ENCODE measurements around the gene CTIF. TPM values are rescaled to one million over a fixed set of nuclear protein-coding genes. Genes with fewer than 3 reads are reported as not detected.

CTIF gene
- total RNA-seq, 1 experiment from 2014 or later: 26.5 TPM

DNA sequence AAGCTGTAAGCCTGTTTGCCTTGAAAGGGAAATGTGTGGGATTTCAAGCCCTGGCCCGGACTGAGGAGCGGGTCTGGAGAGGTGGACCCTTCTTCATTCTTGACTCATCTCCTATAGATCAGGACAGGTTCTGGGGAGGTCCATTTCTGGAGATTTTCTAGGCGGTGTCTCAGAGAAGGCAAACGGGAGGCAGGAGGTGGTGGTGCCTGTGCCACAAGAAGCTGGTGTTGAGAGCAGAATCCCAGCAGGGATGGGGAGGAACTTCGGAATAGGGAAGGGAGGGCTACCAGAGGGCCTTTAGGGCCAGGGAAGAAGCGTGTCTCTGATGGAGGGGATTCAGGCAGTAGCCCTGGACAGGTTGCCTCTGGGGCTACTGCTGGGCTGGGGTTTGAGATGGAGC lies 93.0 kb downstream of the CTIF start:
- no peaks in the 10 kb centered on the region for H3K9me3 ChIP-seq (ENCODE audit: control insufficient read depth, insufficient read depth, low read depth, low read length)
- no peaks in the 10 kb centered on the region for H3K36me3 ChIP-seq (ENCODE audit: control insufficient read depth, insufficient read depth, low read length)
- TF ChIP-seq SIN3A (IDR thresholded peaks at IDR 0.05; ENCODE audit: borderline replicate concordance, insufficient read depth, low read depth, low read length) (no peak), TCF7L2 (IDR thresholded peaks at IDR 0.05; ENCODE audit: low read depth, low read length) (no peak)
- H3K27me3 ChIP-seq (ENCODE audit: control insufficient read depth, insufficient read depth, low read length): no peaks in the 10 kb centered on the region
- CTCF ChIA-PET: no interaction called here
- intact Hi-C loops (cut with micrococcal nuclease; ENCODE audit: unreplicated experiment): no loop called here
- BruUV-seq (replicated peaks): no TSS peak
- H3K4me1 ChIP-seq (ENCODE audit: control insufficient read depth, insufficient read depth, low read length): no peaks in the 10 kb centered on the region; the same call in 1 of the 2 replicates
- in situ Hi-C loops (cut with HindIII; ENCODE audit: low pct_unique_long_range_greater_than_20kb, low sequenced_read_pairs): no loop called here
- H3K4me3 ChIP-seq (ENCODE audit: low read depth in 2 of 2, low read length in 2 of 2): no peak overlapping the region
- ATAC-seq (no peak), DNase-seq (ENCODE audit: low read depth, low spot score) (no peak)
- POLR2A ChIA-PET: no interaction called here
- no peak overlapping the region for H3K27ac ChIP-seq (ENCODE audit: low read length)

DNA sequence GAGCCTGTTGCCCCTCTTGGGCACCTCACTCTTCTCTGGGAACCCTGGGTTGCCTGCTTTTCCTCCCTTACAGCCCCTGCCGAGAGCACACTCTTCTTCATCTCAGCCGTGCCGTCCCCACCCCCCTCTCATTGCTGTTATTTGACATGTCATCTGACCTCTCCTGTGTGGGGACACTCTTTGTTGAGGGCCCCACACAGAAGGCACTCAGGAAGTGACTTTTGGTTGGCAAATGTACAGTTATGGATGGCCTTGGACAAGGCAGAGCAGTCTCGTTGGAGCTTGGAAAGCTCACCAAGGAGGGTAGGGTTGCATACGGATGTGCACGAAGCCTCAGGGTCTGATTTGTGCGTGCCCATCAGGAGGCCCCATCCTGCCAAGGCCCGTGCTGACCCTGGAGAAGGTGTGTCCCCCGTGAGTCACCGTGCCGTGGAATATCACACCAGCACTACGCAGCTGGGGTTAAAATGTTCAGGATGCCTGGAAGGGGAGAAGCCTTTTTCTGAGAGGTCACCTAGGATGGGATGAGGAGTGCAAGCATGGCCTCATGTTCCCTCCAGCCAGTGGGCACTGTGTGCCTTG lies 93.9 kb downstream of the CTIF start:
- intact Hi-C loops (cut with micrococcal nuclease; ENCODE audit: unreplicated experiment) (no loop called here), in situ Hi-C loops (cut with HindIII; ENCODE audit: low pct_unique_long_range_greater_than_20kb, low sequenced_read_pairs) (no loop called here)
- no TSS peak for BruUV-seq (replicated peaks)
- no peak for TF ChIP-seq TCF7L2 (IDR thresholded peaks at IDR 0.05; ENCODE audit: low read depth, low read length)
- no peak for TF ChIP-seq SIN3A (IDR thresholded peaks at IDR 0.05; ENCODE audit: borderline replicate concordance, insufficient read depth, low read depth, low read length)
- no peak for TF ChIP-seq POLR2AphosphoS5 (IDR thresholded peaks at IDR 0.05; ENCODE audit: low read depth, low read length)
- no peak for TF ChIP-seq CTCF (IDR thresholded peaks at IDR 0.05)
- TF ChIP-seq REST (IDR thresholded peaks at IDR 0.05; ENCODE audit: insufficient read depth in 1 of 2, low read depth in 2 of 2, low read length in 1 of 2): no peak
- ChIA-PET CTCF (no interaction called here), POLR2A (no interaction called here)
- no peak for ATAC-seq
- H3K9me3 ChIP-seq (ENCODE audit: control insufficient read depth, insufficient read depth, low read depth, low read length): no peaks in the 10 kb centered on the region
- H3K27me3 ChIP-seq (ENCODE audit: control insufficient read depth, insufficient read depth, low read length): no peaks in the 10 kb centered on the region
- no peak overlapping the region for H3K27ac ChIP-seq (ENCODE audit: low read length)
- no peaks in the 10 kb centered on the region for H3K36me3 ChIP-seq (ENCODE audit: control insufficient read depth, insufficient read depth, low read length)
- H3K4me3 ChIP-seq (ENCODE audit: low read depth in 2 of 2, low read length in 2 of 2): no peak overlapping the region
- no peaks in the 10 kb centered on the region; the same call in 1 of the 2 replicates for H3K4me1 ChIP-seq (ENCODE audit: control insufficient read depth, insufficient read depth, low read length)
- no peak for DNase-seq (ENCODE audit: low read depth, low spot score)

DNA sequence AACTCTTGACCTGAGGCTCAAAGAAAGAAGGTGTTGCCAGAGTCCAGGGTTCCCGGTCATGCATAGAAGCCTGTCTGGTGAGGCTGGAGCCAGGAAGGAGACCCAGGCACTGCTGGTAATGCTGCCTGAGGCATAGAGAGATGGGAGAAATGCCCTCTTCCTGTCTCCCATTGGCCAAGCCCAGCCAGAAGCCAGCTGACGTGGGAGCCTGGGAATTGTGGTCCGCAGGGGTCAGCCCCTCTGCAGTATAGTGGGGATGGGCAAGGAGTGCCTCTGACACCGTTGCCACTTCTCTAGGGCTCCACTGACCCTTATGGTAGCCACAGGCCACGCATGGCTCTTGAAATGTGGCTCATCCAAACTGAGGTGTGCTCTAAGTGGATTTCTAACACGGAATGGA lies 95.7 kb downstream of the CTIF start:
- POLR2A ChIA-PET: interaction anchor here (0.6 kb wide), 1 partner anchor 354 kb away, joined by 4 read pairs; no protein-coding TSS in a partner anchor
- intact Hi-C loops (cut with micrococcal nuclease; ENCODE audit: unreplicated experiment): no loop called here
- in situ Hi-C loops (cut with HindIII; ENCODE audit: low pct_unique_long_range_greater_than_20kb, low sequenced_read_pairs): no loop called here
- H3K4me3 ChIP-seq (ENCODE audit: low read depth in 2 of 2, low read length in 2 of 2): no peak overlapping the region
- H3K27me3 ChIP-seq (ENCODE audit: control insufficient read depth, insufficient read depth, low read length): no peaks in the 10 kb centered on the region
- no TSS peak for BruUV-seq (replicated peaks)
- no peak for DNase-seq (ENCODE audit: low read depth, low spot score)
- CTCF ChIA-PET: no interaction called here
- no peaks in the 10 kb centered on the region for H3K36me3 ChIP-seq (ENCODE audit: control insufficient read depth, insufficient read depth, low read length)
- no peak overlapping the region for H3K27ac ChIP-seq (ENCODE audit: low read length)
- TF ChIP-seq CTCF (IDR thresholded peaks at IDR 0.05) (no peak), POLR2AphosphoS5 (IDR thresholded peaks at IDR 0.05; ENCODE audit: low read depth, low read length) (no peak), SIN3A (IDR thresholded peaks at IDR 0.05; ENCODE audit: borderline replicate concordance, insufficient read depth, low read depth, low read length) (no peak), TCF7L2 (IDR thresholded peaks at IDR 0.05; ENCODE audit: low read depth, low read length) (no peak), REST (IDR thresholded peaks at IDR 0.05; ENCODE audit: insufficient read depth in 1 of 2, low read depth in 2 of 2, low read length in 1 of 2) (no peak)
- H3K4me1 ChIP-seq (ENCODE audit: control insufficient read depth, insufficient read depth, low read length): no peaks in the 10 kb centered on the region; the same call in 1 of the 2 replicates
- no peak for ATAC-seq
- no peaks in the 10 kb centered on the region for H3K9me3 ChIP-seq (ENCODE audit: control insufficient read depth, insufficient read depth, low read depth, low read length)
